ENCODE measurements around the gene SEMA3A.

The SEMA3A gene

DNA sequence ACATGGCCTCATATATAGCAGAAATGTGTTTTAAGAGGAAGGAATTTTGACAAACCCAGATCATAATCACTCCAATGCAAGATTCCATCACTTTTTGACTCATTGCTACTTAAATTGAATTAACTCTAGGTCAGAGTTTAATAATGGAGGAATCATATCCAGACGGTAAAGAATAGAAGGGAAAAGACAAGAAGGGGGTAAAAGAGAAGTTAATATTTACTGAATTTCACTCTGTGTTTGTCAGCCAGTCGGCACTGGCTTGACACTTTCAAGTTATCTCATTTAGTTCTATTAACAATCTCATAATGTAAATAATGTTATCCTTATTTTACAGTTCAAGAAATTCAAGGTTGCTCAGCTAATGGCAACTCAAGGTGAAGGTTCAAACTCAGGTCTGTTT lies 147.5 kb downstream of the SEMA3A start:
- DNase-seq (ENCODE audit: low read depth): no peak
- no peak overlapping the region for H3K4me3 ChIP-seq (ENCODE audit: low read length)
- TF ChIP-seq, protein P1, sequence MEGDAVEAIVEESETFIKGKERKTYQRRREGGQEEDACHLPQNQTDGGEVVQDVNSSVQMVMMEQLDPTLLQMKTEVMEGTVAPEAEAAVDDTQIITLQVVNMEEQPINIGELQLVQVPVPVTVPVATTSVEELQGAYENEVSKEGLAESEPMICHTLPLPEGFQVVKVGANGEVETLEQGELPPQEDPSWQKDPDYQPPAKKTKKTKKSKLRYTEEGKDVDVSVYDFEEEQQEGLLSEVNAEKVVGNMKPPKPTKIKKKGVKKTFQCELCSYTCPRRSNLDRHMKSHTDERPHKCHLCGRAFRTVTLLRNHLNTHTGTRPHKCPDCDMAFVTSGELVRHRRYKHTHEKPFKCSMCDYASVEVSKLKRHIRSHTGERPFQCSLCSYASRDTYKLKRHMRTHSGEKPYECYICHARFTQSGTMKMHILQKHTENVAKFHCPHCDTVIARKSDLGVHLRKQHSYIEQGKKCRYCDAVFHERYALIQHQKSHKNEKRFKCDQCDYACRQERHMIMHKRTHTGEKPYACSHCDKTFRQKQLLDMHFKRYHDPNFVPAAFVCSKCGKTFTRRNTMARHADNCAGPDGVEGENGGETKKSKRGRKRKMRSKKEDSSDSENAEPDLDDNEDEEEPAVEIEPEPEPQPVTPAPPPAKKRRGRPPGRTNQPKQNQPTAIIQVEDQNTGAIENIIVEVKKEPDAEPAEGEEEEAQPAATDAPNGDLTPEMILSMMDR (conservative IDR thresholded peaks at IDR 0.05; ENCODE audit: low read length): no peak

DNA sequence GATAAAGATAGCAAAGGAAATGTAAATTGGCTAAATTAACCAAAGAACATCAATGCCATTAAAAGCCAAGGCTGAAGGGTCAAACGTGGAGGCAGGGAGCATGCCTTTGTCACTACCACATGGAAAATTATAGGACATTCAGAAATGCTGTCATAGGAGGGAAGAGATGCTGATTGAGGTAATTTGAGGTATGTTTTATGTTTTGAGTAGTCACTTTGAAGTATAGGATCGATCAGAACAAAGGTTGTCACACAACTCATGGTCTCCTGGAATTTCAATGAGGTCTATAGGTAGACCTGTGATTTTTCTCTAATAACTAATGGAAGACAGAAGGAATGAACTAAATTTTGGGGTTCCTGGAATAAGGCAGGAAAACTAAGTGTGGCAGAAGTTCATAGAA lies 149.8 kb downstream of the SEMA3A start:
- DNase-seq (ENCODE audit: low read depth): no peak
- H3K4me3 ChIP-seq (ENCODE audit: low read length): no peak overlapping the region
- TF ChIP-seq, protein P1 (conservative IDR thresholded peaks at IDR 0.05; ENCODE audit: low read length): no peak

DNA sequence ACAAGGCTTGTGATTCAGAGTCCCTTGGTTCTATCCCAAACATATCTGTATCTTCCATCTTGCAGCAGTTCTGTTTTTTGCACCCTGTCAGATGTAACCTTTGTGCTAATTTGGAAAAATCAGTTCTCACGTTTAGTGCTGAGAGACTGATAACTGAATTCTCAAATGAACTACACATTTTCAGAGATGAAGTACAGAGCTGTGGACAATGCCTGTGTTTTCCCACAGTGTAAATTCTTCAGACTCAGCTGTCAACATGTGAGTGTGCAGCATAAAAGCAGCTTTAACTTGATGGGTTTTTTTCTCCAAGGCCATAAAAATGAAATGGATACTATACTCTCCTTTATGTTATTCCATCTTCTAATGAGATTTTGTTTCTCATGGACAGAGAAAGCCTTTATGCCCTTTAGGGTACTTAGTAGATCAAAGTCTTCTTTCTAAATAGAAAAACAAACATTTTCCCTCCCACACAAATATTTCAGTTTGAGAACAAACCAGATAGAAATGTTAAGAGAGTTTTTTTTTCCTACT lies 150.9 kb downstream of the SEMA3A start:
- TF ChIP-seq, protein P1 (conservative IDR thresholded peaks at IDR 0.05; ENCODE audit: low read length): no peak
- peak; percentile 50 for DNase-seq (ENCODE audit: low read depth)
- no peak overlapping the region for H3K4me3 ChIP-seq (ENCODE audit: low read length)

DNA sequence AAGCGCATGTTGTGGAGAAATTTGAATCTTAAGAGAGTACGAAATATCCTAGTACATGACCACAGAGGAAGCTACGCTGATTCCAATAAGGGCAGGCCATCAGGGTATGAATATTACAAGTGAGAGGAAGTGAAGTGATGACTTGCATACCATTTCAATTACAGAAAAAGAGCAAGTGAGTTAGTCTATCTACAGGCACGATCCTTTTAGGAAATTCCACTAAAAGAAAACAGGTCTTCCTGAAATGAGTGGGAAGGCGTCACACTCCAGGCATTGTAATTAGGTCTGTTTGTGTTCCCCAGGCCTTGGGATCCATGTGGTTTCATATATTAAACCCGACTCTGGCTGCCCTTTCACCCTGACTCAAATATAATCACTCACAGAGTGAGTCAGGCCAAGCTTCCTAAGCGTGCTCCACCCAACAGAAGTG lies 152.5 kb downstream of the SEMA3A start:
- no peak overlapping the region for H3K4me3 ChIP-seq (ENCODE audit: low read length)
- DNase-seq (ENCODE audit: low read depth): peak; percentile 79
- TF ChIP-seq, protein P1 (conservative IDR thresholded peaks at IDR 0.05; ENCODE audit: low read length): no peak

DNA sequence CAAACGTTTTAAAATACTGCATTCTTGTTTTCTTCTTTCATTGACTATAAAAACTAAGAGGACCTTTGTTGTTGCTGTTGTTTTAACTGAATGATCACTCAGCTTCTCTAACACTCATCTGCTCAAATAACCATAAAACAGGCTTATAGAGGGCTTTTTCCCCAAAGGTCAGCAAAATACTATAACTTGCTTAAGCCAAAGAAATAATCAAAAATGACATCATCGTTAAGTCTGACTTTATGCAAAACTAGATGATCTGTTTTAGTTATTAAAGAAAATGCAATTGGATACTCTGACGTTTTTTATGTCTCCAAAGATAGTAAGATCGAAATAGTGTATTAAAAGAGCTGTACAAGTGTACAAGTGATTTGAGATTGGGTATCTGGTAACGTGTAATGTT lies 152.9 kb downstream of the SEMA3A start:
- DNase-seq (ENCODE audit: low read depth): no peak
- TF ChIP-seq, protein P1 (conservative IDR thresholded peaks at IDR 0.05; ENCODE audit: low read length): no peak
- H3K4me3 ChIP-seq (ENCODE audit: low read length): no peak overlapping the region

DNA sequence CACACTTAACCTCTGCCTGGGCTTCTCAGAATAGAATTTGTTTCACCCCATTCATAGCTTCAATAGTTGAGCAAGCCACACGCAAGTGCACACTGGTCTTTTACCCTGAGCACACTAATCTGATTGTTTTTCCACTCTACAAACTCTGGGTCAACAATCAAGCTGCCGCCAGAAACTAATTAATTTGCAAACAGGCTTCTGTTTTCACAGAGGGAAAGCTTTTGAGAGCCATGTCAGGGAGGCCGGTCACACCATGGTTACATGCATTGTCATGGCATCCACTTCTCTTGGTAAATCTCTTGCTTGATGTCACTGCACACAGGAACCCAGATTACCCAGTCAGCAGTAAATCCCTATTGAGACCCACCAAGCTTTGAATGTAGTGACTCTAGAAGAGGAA lies 154.2 kb downstream of the SEMA3A start:
- TF ChIP-seq, protein P1 (conservative IDR thresholded peaks at IDR 0.05; ENCODE audit: low read length): no peak
- DNase-seq (ENCODE audit: low read depth): no peak
- H3K4me3 ChIP-seq (ENCODE audit: low read length): no peak overlapping the region

DNA sequence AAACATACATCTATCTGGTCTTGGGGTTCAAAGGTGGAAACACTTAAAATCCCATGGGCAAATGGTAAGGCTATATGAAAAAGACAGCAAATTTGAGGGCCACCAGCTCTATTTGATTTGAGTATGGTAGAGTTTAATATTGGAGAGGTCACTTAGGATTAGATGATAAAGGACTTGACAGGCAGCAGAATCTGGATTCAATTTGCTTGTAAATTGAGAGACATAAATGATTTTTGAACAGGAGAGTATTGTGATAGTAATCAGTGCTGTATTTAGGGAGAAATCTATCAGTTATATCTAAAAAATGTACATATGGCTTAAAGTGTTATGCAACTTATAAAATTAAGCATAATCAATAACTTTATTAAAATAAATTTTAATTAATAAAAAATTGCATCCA lies 155.2 kb downstream of the SEMA3A start:
- no peak for DNase-seq (ENCODE audit: low read depth)
- no peak overlapping the region for H3K4me3 ChIP-seq (ENCODE audit: low read length)
- TF ChIP-seq, protein P1 (conservative IDR thresholded peaks at IDR 0.05; ENCODE audit: low read length): no peak
